CD14-positive monocyte (primary cell): ENCODE data around the gene PIK3C3. TPM values are rescaled to one million over a fixed set of nuclear protein-coding genes. Genes with fewer than 3 reads are reported as not detected.

Source experiments
- DNase-seq, 3 donors: peaks; one replicate each; pipeline ENCODE4 v3.0.0-alpha.2; 2011 to 2022
- H2AFZ ChIP-seq: 2 replicates; pipeline ENCODE4 v1.6.0; 2012; ENCODE audit warnings: mild to moderate bottlenecking, low read depth, low read length, inconsistent platforms; ENCODE audit not compliant: insufficient read depth, poor library complexity, severe bottlenecking
- H3K27ac ChIP-seq, 2 donors: 1 replicate in 1 of 2; 2 replicates in 1 of 2; pipeline ENCODE4 v1.5.1; 2012 to 2013; ENCODE audit warnings: low read length in 2 of 2, control low read depth in 1 of 2, inconsistent platforms in 1 of 2, low read depth in 1 of 2, mild to moderate bottlenecking in 1 of 2
- H3K27me3 ChIP-seq, 2 donors: one replicate each; pipeline versions ENCODE4 v1.6.0 to v1.6.1; 2011 to 2013; ENCODE audit warnings: low read length in 2 of 2; ENCODE audit not compliant: control insufficient read depth in 2 of 2, insufficient read depth in 2 of 2
- H3K36me3 ChIP-seq, 2 donors: replicated peaks in 1 of 2; 1 replicate in 1 of 2; 2 replicates in 1 of 2; pipeline versions ENCODE4 v1.5.1 to v1.6.1; 2012 to 2013; ENCODE audit warnings: low read length in 2 of 2, control low read depth in 1 of 2, inconsistent platforms in 1 of 2, mild to moderate bottlenecking in 1 of 2; ENCODE audit not compliant: insufficient read depth in 2 of 2, control insufficient read depth in 1 of 2
- H3K4me1 ChIP-seq, 2 donors: 1 replicate in 1 of 2; 2 replicates in 1 of 2; pipeline versions ENCODE4 v1.5.1 to v1.6.1; 2012 to 2013; ENCODE audit warnings: low read length in 2 of 2, control low read depth in 1 of 2, inconsistent platforms in 1 of 2, mild to moderate bottlenecking in 1 of 2, moderate library complexity in 1 of 2; ENCODE audit not compliant: insufficient read depth in 2 of 2, control insufficient read depth in 1 of 2
- H3K4me2 ChIP-seq: replicated peaks from 2 replicates; pipeline ENCODE3; 2012; ENCODE audit warnings: low read length, moderate library complexity, mild to moderate bottlenecking; ENCODE audit not compliant: poor library complexity, severe bottlenecking; ENCODE audit errors: extremely low read depth
- H3K4me3 ChIP-seq, 3 experiments: fragments of 200-600 bp in 1 of 3; sonication (generic) in 1 of 3; replicated peaks in 1 of 3; 1 replicate in 2 of 3; 2 replicates in 1 of 3; pipeline ENCODE4 v1.5.1; 2011 to 2013; ENCODE audit warnings: low read length in 3 of 3, mild to moderate bottlenecking in 3 of 3, control low read depth in 2 of 3, low read depth in 2 of 3, inconsistent platforms in 1 of 3, moderate library complexity in 1 of 3
- H3K79me2 ChIP-seq: 2 replicates; pipeline ENCODE4 v1.6.0; 2012; ENCODE audit warnings: mild to moderate bottlenecking, control low read depth, inconsistent platforms, low read length, moderate library complexity; ENCODE audit not compliant: insufficient read depth
- H3K9ac ChIP-seq: 2 replicates; pipeline ENCODE4 v1.6.0; 2017; ENCODE audit warnings: low read length, mild to moderate bottlenecking; ENCODE audit not compliant: insufficient read depth, poor library complexity, severe bottlenecking
- H3K9me3 ChIP-seq, 2 donors: replicated peaks in 1 of 2; 1 replicate in 1 of 2; 2 replicates in 1 of 2; pipeline versions ENCODE4 v1.5.1 to v1.6.1; 2012 to 2013; ENCODE audit warnings: low read length in 2 of 2, control low read depth in 1 of 2; ENCODE audit not compliant: control insufficient read depth in 1 of 2, insufficient read depth in 1 of 2
- H4K20me1 ChIP-seq: 2 replicates; pipeline ENCODE4 v1.6.0; 2012; ENCODE audit warnings: mild to moderate bottlenecking, low read length, control low read depth, moderate library complexity; ENCODE audit not compliant: insufficient read depth
- H3K27ac Mint-ChIP-seq, 7 donors: one replicate each; pipeline ENCODE4 v1.8.0; 2020; ENCODE audit warnings: mild to moderate bottlenecking in 7 of 7, mixed read lengths in 7 of 7, moderate library complexity in 6 of 7, inconsistent platforms in 2 of 7
- H3K27me3 Mint-ChIP-seq, 3 donors: one replicate each; pipeline ENCODE4 v1.8.0; 2021 to 2022; ENCODE audit warnings: low read depth in 3 of 3, mild to moderate bottlenecking in 3 of 3, mixed read lengths in 3 of 3, moderate library complexity in 3 of 3, inconsistent platforms in 1 of 3
- H3K36me3 Mint-ChIP-seq, 2 donors: one replicate each; pipeline ENCODE4 v1.8.0; 2020; ENCODE audit warnings: mixed read lengths in 2 of 2, inconsistent platforms in 1 of 2, mild to moderate bottlenecking in 1 of 2
- H3K4me1 Mint-ChIP-seq: one replicate; pipeline ENCODE4 v1.8.0; 2020; ENCODE audit warnings: mild to moderate bottlenecking, mixed read lengths
- H3K4me3 Mint-ChIP-seq, 2 donors: one replicate each; pipeline ENCODE4 v1.8.0; 2020; ENCODE audit warnings: mild to moderate bottlenecking in 2 of 2, mixed read lengths in 2 of 2, moderate library complexity in 1 of 2
- H3K9me3 Mint-ChIP-seq, 7 donors: one replicate each; pipeline ENCODE4 v1.8.0; 2020 to 2022; ENCODE audit warnings: mixed read lengths in 7 of 7, mild to moderate bottlenecking in 6 of 7, moderate library complexity in 6 of 7, inconsistent platforms in 2 of 7
- CTCF ChIP-seq: fragments of 200-600 bp; IDR thresholded peaks from one replicate; pipeline ENCODE4 v1.8.0; 2022; ENCODE audit warnings: antibody characterized with exemption, mild to moderate bottlenecking
- WGBS: methylation state at CpG from one replicate; pipeline ENCODE4 v1.1.5; 2013; ENCODE audit warnings: missing lambda C conversion rate; ENCODE audit not compliant: insufficient coverage; 5-methylcytosine and 5-hydroxymethylcytosine counted together
- intact Hi-C, 2 donors: fragments of 100-400 bp; cut with micrococcal nuclease; formaldehyde crosslinking; loops; one replicate each; pipeline versions ENCODE4 v1.15.0 to v1.15.1; 2023
- polyA plus RNA-seq, 3 donors: library from polyadenylated mRNA; depleted of rRNA in 1 of 3; unstranded in 2 of 3; stranded (reverse) in 1 of 3; fragments of 300-500 nt in 2 of 3; fragments of >200 nt in 1 of 3; fragmentation: Illumina TruSeq in 2 of 3; gene quantifications; 1 replicate in 2 of 3; 2 replicates in 1 of 3; pipeline ENCODE4 v1.2.3, GENCODE V29; 2012 to 2021

PIK3C3 gene
- polyA plus RNA-seq, 3 donors: 16.5 to 29.1 (median 25.9) TPM

GRCh38 chr18:41974796-41975201 is 19.8 kb downstream of the PIK3C3 start:
- Mint-ChIP-seq H3K27ac (peak overlapping the region in 1 of 7 donors; percentile 57), H3K36me3 (peaks cover 40 to 46% of the 10 kb centered on the region in 2 donors), H3K9me3 (no peaks in the 10 kb centered on the region), H3K27me3 (no peaks in the 10 kb centered on the region), H3K4me1 (peaks cover 15% of the 10 kb centered on the region), H3K4me3 (no peak overlapping the region)
- no peak for TF ChIP-seq CTCF
- Histone ChIP-seq H4K20me1 (peaks cover 36% of the 10 kb centered on the region), H3K27ac (no peak overlapping the region), H3K9me3 (no peaks in the 10 kb centered on the region), H3K4me1 (no peaks in the 10 kb centered on the region), H2AFZ (no peak overlapping the region), H3K27me3 (no peaks in the 10 kb centered on the region), H3K9ac (no peak overlapping the region), H3K79me2 (peaks cover 21% of the 10 kb centered on the region), H3K4me3 (no peak overlapping the region), H3K36me3 (peaks cover 27 to 61% of the 10 kb centered on the region in 2 donors), H3K4me2 (no peak overlapping the region)
- WGBS: 0% methylated on average over 1 of the region's 1 CpG
- intact Hi-C loops: no loop called here
- DNase-seq: no peak

- Histone ChIP-seq H3K79me2 (peaks cover 21% of the 10 kb centered on the region), H3K27me3 (no peaks in the 10 kb centered on the region), H3K4me1 (no peaks in the 10 kb centered on the region), H2AFZ (no peak overlapping the region), H3K4me3 (no peak overlapping the region), H3K27ac (no peak overlapping the region), H3K9ac (no peak overlapping the region), H3K4me2 (no peak overlapping the region), H3K9me3 (no peaks in the 10 kb centered on the region), H3K36me3 (peaks cover 22 to 59% of the 10 kb centered on the region in 2 donors), H4K20me1 (peaks cover 36% of the 10 kb centered on the region)
- no peak overlapping the region for H3K27ac Mint-ChIP-seq
- intact Hi-C loops: no loop called here
- H3K9me3 Mint-ChIP-seq: no peaks in the 10 kb centered on the region
- H3K36me3 Mint-ChIP-seq: peaks cover 35 to 42% of the 10 kb centered on the region in 2 donors
- no peak for DNase-seq
- no peaks in the 10 kb centered on the region for H3K27me3 Mint-ChIP-seq
- no peak overlapping the region for H3K4me3 Mint-ChIP-seq
- H3K4me1 Mint-ChIP-seq: peaks cover 15% of the 10 kb centered on the region
- TF ChIP-seq CTCF: no peak
- no CpG with 5 or more reads among the region's 5 CpGs for WGBS
These were observed 20.2 kb downstream of the PIK3C3 start for GRCh38 chr18:41975284-41975683.
